ENCODE results near the gene MRPL49.

MRPL49 gene

GRCh38 chr11:65156256-65156655, 34.1 kb downstream of the MRPL49 start:
- Histone ChIP-seq H3K36me3 (replicated peaks; ENCODE audit: low read depth, low read length) (no peaks in the 10 kb centered on the region), H3K4me1 (ENCODE audit: low read length) (peaks cover 22% of the 10 kb centered on the region), H3K79me2 (ENCODE audit: low read length) (no peaks in the 10 kb centered on the region), H2AFZ (ENCODE audit: low read depth, low read length) (no peak overlapping the region), H3K9ac (ENCODE audit: low read length) (no peak overlapping the region), H3K27me3 (ENCODE audit: low read depth, low read length) (no peaks in the 10 kb centered on the region), H3K9me3 (ENCODE audit: insufficient read depth, low read length) (no peaks in the 10 kb centered on the region), H3K4me3 (ENCODE audit: low read length) (no peak overlapping the region), H3K4me2 (ENCODE audit: low read length) (no peak overlapping the region), H4K20me1 (ENCODE audit: insufficient read depth, low read length) (no peaks in the 10 kb centered on the region), H3K27ac (ENCODE audit: low read length) (no peak overlapping the region)
- TF ChIP-seq EZH2phosphoT487 (IDR thresholded peaks at IDR 0.05; ENCODE audit: low read depth) (no peak), CTCF (IDR thresholded peaks at IDR 0.05; ENCODE audit: low read depth, low read length) (no peak)

DNA sequence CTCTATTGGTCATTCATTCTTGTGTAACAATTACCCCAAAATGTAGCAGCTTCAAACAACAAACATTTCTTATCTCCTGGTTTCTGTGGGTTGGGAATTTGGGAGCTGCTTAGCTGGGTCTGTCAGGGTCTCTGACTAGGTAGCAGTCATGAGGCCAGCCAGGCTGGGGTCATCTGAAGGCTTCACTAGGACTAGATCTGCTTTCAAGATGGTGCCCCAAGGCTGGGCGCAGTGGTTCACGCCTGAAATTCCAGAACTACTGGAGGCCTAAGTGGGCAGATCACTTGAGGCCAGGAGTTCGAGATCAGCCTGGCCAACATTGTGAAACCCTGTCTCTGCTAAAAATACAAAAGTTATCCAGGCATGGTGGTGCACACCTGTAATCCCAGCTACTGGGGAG, 34.8 kb downstream of the MRPL49 start:
- no peak overlapping the region for H3K9ac ChIP-seq (ENCODE audit: low read length)
- H3K79me2 ChIP-seq (ENCODE audit: low read length), result no peaks in the 10 kb centered on the region
- no peaks in the 10 kb centered on the region for H3K27me3 ChIP-seq (ENCODE audit: low read depth, low read length)
- H3K36me3 ChIP-seq (replicated peaks; ENCODE audit: low read depth, low read length), result no peaks in the 10 kb centered on the region
- H2AFZ ChIP-seq (ENCODE audit: low read depth, low read length), result no peak overlapping the region
- no peak overlapping the region for H3K4me2 ChIP-seq (ENCODE audit: low read length)
- no peak for TF ChIP-seq CTCF (IDR thresholded peaks at IDR 0.05; ENCODE audit: low read depth, low read length)
- TF ChIP-seq EZH2phosphoT487 (IDR thresholded peaks at IDR 0.05; ENCODE audit: low read depth), result no peak
- H3K4me3 ChIP-seq (ENCODE audit: low read length), result no peak overlapping the region
- no peak overlapping the region for H3K27ac ChIP-seq (ENCODE audit: low read length)
- H3K9me3 ChIP-seq (ENCODE audit: insufficient read depth, low read length), result no peaks in the 10 kb centered on the region
- peaks cover 17% of the 10 kb centered on the region for H3K4me1 ChIP-seq (ENCODE audit: low read length)
- no peaks in the 10 kb centered on the region for H4K20me1 ChIP-seq (ENCODE audit: insufficient read depth, low read length)

- Histone ChIP-seq H3K4me3 (ENCODE audit: low read length) (no peak overlapping the region), H3K4me2 (ENCODE audit: low read length) (no peak overlapping the region), H3K9ac (ENCODE audit: low read length) (no peak overlapping the region), H2AFZ (ENCODE audit: low read depth, low read length) (no peak overlapping the region), H3K27ac (ENCODE audit: low read length) (no peak overlapping the region), H3K79me2 (ENCODE audit: low read length) (no peaks in the 10 kb centered on the region), H3K36me3 (replicated peaks; ENCODE audit: low read depth, low read length) (no peaks in the 10 kb centered on the region), H4K20me1 (ENCODE audit: insufficient read depth, low read length) (no peaks in the 10 kb centered on the region), H3K9me3 (ENCODE audit: insufficient read depth, low read length) (no peaks in the 10 kb centered on the region), H3K27me3 (ENCODE audit: low read depth, low read length) (no peaks in the 10 kb centered on the region), H3K4me1 (ENCODE audit: low read length) (peaks cover 13% of the 10 kb centered on the region)
- TF ChIP-seq EZH2phosphoT487 (IDR thresholded peaks at IDR 0.05; ENCODE audit: low read depth), result no peak
- no peak for TF ChIP-seq CTCF (IDR thresholded peaks at IDR 0.05; ENCODE audit: low read depth, low read length)
These were observed 35.2 kb downstream of the MRPL49 start for GRCh38 chr11:65157336-65157735.

DNA sequence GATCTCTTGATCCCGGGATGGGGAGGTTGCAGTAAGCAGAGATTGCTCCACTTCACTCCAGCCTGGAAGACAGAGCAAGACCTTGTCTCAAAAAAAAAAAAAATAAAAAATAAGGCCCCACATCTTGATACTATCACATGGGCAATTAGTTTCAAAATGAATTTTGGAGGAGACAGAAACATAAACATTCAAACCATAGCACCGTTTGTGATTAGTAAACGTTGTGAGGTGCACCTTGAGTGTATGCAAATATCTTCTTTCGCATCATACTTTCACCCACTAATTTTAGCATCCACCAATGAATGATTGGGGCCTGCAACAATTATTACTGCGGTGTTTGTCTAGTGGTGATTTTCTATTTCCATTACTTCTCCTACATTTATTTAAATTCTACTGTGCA, 36.9 kb downstream of the MRPL49 start:
- no peaks in the 10 kb centered on the region for H3K79me2 ChIP-seq (ENCODE audit: low read length)
- TF ChIP-seq EZH2phosphoT487 (IDR thresholded peaks at IDR 0.05; ENCODE audit: low read depth) (no peak), CTCF (IDR thresholded peaks at IDR 0.05; ENCODE audit: low read depth, low read length) (no peak)
- peaks cover 10% of the 10 kb centered on the region for H3K4me1 ChIP-seq (ENCODE audit: low read length)
- no peak overlapping the region for H3K9ac ChIP-seq (ENCODE audit: low read length)
- no peaks in the 10 kb centered on the region for H3K9me3 ChIP-seq (ENCODE audit: insufficient read depth, low read length)
- H3K36me3 ChIP-seq (replicated peaks; ENCODE audit: low read depth, low read length), result no peaks in the 10 kb centered on the region
- no peaks in the 10 kb centered on the region for H4K20me1 ChIP-seq (ENCODE audit: insufficient read depth, low read length)
- no peak overlapping the region for H3K4me2 ChIP-seq (ENCODE audit: low read length)
- no peak overlapping the region for H3K27ac ChIP-seq (ENCODE audit: low read length)
- H2AFZ ChIP-seq (ENCODE audit: low read depth, low read length), result no peak overlapping the region
- H3K4me3 ChIP-seq (ENCODE audit: low read length), result no peak overlapping the region
- H3K27me3 ChIP-seq (ENCODE audit: low read depth, low read length), result no peaks in the 10 kb centered on the region

All from OCI-LY3 (cell line).